Measurements from ENCODE around the gene DNM3.

Gene DNM3

DNA sequence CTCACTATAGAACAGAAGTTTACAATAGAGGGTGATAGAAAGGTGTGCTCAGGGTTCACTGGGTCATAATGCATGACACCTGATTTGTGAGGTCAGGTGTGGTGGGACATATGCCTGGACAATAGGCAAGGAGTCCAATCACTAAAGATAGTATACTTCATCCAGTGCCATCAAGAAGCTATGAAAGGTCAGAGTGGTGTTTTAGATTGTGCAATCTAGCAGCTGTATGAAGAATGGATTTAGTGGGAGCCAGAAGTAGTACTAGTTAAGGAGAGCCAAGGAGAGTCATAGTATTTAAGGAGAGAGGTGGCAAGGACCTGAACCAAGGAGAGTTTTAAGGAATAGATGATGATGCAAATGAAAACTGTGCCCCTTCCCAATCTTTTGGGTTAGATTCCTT is 498.5 kb downstream of the DNM3 start:
- DNase-seq (ENCODE audit: low spot score) = no peak
- TF ChIP-seq, protein P1, sequence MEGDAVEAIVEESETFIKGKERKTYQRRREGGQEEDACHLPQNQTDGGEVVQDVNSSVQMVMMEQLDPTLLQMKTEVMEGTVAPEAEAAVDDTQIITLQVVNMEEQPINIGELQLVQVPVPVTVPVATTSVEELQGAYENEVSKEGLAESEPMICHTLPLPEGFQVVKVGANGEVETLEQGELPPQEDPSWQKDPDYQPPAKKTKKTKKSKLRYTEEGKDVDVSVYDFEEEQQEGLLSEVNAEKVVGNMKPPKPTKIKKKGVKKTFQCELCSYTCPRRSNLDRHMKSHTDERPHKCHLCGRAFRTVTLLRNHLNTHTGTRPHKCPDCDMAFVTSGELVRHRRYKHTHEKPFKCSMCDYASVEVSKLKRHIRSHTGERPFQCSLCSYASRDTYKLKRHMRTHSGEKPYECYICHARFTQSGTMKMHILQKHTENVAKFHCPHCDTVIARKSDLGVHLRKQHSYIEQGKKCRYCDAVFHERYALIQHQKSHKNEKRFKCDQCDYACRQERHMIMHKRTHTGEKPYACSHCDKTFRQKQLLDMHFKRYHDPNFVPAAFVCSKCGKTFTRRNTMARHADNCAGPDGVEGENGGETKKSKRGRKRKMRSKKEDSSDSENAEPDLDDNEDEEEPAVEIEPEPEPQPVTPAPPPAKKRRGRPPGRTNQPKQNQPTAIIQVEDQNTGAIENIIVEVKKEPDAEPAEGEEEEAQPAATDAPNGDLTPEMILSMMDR (IDR thresholded peaks at IDR 0.05; ENCODE audit: extremely low read depth, missing control alignments) = no peak

DNA sequence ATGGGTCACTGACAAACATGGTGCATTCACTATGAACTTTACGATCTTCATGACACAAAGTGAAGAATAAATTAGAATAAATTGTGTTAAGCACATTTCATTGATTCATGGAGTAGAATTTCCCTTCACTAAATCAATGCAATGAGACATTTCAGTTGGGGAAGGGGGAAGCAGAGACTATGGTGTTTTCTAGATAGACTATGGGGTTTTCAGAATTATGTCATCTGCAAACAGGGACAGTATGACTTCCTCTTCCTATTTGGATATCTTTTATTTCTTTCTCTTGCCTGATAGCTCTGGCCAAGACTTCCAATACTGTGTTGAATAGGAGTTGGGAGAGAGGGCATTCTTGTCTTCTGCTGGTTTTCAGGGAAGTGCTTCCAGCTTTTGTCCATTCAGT is 499.2 kb downstream of the DNM3 start:
- no peak for DNase-seq (ENCODE audit: low spot score)
- TF ChIP-seq, protein P1 (IDR thresholded peaks at IDR 0.05; ENCODE audit: extremely low read depth, missing control alignments) = no peak

DNA sequence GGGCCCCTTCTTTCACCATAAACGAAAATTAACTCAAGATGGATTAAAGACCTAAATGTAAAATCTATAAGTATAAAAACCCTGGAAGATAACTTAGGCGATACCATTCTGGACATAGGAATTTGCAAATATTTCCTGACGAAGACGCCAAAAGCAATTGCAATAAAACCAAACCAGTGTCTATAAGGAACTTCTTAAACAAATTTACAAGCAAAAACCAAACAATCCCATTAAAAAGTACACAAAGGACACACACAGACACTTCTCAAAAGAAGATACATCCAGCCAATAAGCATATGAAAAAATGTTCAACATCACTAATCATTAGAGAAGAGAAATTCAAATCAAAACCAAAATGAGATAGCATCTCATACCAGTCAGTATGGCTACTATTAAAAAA is 500.4 kb downstream of the DNM3 start:
- no peak for DNase-seq (ENCODE audit: low spot score)

DNA sequence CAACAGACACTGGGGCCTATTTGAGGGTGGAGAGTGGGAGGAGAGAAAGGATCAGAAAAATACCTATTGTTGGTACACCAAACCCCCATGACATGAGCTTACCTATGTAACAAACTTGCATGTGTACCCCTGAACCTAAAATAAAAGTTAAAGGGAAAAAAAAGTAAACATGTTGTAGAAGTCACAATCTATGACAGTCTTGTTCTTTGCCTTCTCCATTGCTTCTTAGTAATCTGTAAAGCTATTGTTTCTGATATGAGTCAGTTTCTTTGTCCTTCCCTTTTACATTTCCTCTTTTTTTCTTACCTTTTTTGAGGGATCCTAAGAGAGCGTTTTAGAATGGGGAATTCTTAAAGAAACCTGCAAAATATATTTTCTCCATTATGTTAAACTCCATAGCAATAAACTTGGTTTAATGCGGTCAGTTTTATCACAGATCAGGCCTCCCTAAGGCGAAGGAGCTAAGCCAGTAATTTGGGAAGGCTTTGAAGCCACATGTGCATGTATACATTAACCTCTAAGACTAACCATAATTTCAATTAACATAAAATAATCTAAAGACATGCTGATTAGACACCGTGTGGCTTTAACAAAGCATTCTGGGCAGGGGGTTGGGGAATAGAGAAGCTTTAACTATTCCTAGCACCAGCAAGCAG is 501.4 kb downstream of the DNM3 start:
- TF ChIP-seq, protein P1 (IDR thresholded peaks at IDR 0.05; ENCODE audit: extremely low read depth, missing control alignments) = no peak
- no peak for DNase-seq (ENCODE audit: low spot score)

More for the DNA sequence above, 500.4 kb downstream of the DNM3 start:
- TF ChIP-seq, protein P1 (IDR thresholded peaks at IDR 0.05; ENCODE audit: extremely low read depth, missing control alignments) = no peak

DNA sequence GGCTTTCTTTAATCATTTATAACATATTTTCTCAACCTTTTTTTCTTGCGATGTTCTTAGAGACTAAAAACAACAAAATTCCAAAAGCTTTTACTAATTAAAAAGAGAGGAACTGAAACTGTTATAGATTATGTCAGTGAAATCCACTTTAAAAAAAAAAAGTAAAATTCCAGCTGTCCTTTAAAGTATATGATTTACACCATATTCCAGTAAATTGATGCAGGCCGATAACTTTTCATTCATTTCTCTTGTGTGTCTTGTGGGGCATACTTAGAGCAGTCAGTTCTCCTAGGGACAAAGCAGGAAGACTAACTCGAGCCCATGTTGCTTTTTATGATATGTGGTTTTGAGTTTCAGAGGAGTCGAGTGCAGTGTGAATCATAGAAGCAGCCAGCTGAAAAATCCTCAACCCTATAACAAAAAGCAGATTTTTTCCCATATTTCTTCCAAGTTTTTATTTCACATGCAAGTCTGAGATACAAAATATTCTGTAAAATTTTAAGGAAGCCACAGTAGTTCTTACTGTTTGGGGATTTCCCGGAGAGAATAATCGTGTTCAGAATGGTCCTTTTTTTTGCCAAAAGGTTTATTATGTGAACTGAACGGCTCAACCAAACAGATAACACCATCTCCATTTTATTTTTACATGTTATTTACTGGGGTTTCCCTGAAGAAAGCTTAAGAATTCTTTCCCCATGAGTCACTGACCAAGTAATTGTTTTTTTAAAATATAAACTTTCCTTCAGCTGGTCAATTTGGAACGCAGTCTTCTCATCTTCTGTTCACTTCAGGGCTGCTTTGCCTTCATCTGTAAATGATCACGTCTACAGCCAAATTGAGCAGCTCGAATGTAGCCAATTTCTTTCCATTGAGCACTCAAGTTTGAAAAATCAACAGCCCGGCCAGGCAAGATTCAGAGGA is 502.2 kb downstream of the DNM3 start:
- TF ChIP-seq, protein P1 (IDR thresholded peaks at IDR 0.05; ENCODE audit: extremely low read depth, missing control alignments) = no peak
- DNase-seq (ENCODE audit: low spot score) = no peak

DNA sequence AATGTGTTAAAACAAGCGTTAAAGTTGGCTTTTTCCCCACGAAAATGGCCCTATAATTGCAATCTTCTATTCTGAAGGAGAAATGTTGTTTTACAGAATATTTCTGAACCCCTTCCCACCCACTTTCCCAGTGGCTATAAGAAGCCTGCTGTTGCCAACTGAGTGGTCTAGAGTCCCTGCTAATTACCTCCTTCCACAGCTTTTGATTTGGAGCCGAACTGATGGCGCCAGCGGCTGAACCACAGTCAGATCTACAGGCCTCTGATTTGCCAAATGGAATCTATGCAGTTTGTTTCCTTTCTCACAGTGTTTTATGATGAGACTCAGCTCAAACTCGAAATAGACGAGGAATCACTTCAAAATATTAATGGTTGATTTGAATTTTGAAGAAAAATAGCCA is 503.1 kb downstream of the DNM3 start:
- TF ChIP-seq, protein P1 (IDR thresholded peaks at IDR 0.05; ENCODE audit: extremely low read depth, missing control alignments) = no peak

DNA sequence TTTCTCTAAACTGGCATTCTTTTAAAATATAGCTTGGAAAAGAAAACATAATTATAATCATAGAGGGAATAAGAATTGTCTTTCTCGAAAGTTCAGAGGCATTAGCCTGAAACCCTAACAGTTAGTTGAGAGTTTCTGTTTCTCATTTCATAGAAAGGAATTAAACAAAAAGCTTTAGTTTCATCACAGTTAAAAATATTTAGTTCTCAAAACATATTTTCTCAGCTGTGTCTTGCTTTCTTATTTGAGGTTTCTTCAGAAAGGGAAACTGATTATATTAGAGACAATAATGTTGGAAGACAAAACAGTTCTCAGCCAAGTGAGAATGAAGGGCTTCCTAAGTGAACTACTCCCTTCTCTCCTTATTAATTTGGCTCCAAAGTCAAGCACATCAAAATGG is 503.8 kb downstream of the DNM3 start:
- peak; percentile 8 for DNase-seq (ENCODE audit: low spot score)

More for the DNA sequence above, 503.1 kb downstream of the DNM3 start:
- no peak for DNase-seq (ENCODE audit: low spot score)

More for the DNA sequence above, 503.8 kb downstream of the DNM3 start:
- TF ChIP-seq, protein P1 (IDR thresholded peaks at IDR 0.05; ENCODE audit: extremely low read depth, missing control alignments) = no peak
